K562 (cell line): ENCODE results near the gene PPT1. TPM values are rescaled to one million over a fixed set of nuclear protein-coding genes. Genes with fewer than 3 reads are reported as not detected.

Source experiments
- ETV5 ChIP-seq: sonication (generic); formaldehyde crosslinking; IDR thresholded peaks from 2 replicates; pipeline ENCODE4 v1.4.0; 2020; ENCODE audit warnings: low read depth, mild to moderate bottlenecking, missing genetic modification reagents
- FOXA3 ChIP-seq, 2 experiments: fragments of 450-650 bp in 1 of 2; sonication (generic) in 1 of 2; formaldehyde crosslinking; IDR thresholded peaks in 1 of 2; conservative IDR thresholded peaks in 1 of 2; 2 replicates each; pipeline versions ENCODE4 v1.4.0 to v1.8.0; 2020 to 2022; ENCODE audit warnings: mild to moderate bottlenecking in 2 of 2, missing genetic modification reagents in 1 of 2
- IRF9 ChIP-seq: fragments of 450-650 bp; IDR thresholded peaks from 2 replicates; pipeline ENCODE4 v1.6.1; 2016; ENCODE audit warnings: missing biosample characterization, missing genetic modification characterization
- MBD1 ChIP-seq: fragments of 250-450 bp; sonication (Bioruptor Pico); IDR thresholded peaks from 2 replicates; pipeline ENCODE4 v1.8.0; 2022; ENCODE audit warnings: inconsistent platforms
- MEIS2 ChIP-seq: fragments of 450-650 bp; IDR thresholded peaks from 2 replicates; pipeline ENCODE4 v1.6.1; 2014; ENCODE audit warnings: mild to moderate bottlenecking; ENCODE audit not compliant: partially characterized antibody
- MITF ChIP-seq: IDR thresholded peaks from 2 replicates; pipeline ENCODE4 v1.6.1; 2014; ENCODE audit warnings: antibody characterized with exemption
- RREB1 ChIP-seq: fragments of 250-450 bp; sonication (Bioruptor Pico); IDR thresholded peaks from 2 replicates; pipeline ENCODE4 v1.4.0; 2020
- SMAD4 ChIP-seq: fragments of 250-450 bp; sonication (Bioruptor Pico); conservative IDR thresholded peaks from 2 replicates; pipeline ENCODE4 v1.8.0; 2021; ENCODE audit warnings: inconsistent platforms, mild to moderate bottlenecking, moderate library complexity
- TCF7L2 ChIP-seq: fragments of 150-350 bp; IDR thresholded peaks from 2 replicates; pipeline ENCODE4 v1.6.1; 2016; ENCODE audit warnings: low read depth, mild to moderate bottlenecking, low read length, moderate library complexity
- ZBTB2 ChIP-seq: fragments of 450-650 bp; IDR thresholded peaks from 2 replicates; pipeline ENCODE4 v1.6.1; 2016; ENCODE audit warnings: antibody characterized with exemption
- ZNF124 ChIP-seq: sonication (generic); formaldehyde crosslinking; IDR thresholded peaks from 2 replicates; pipeline ENCODE4 v1.8.1; 2022; ENCODE audit warnings: missing genetic modification reagents
- ZNF140 ChIP-seq: fragments of 250-450 bp; sonication (Bioruptor Pico); IDR thresholded peaks from 2 replicates; pipeline ENCODE4 v1.8.0; 2021; ENCODE audit warnings: moderate library complexity, mild to moderate bottlenecking, inconsistent platforms
- ZNF41 ChIP-seq: fragments of 250-450 bp; sonication (Bioruptor Pico); conservative IDR thresholded peaks from 2 replicates; pipeline ENCODE4 v1.4.0; 2020; ENCODE audit warnings: mild to moderate bottlenecking
- ZNF668 ChIP-seq: fragments of 250-450 bp; sonication (Bioruptor Pico); IDR thresholded peaks from 2 replicates; pipeline ENCODE4 v1.8.0; 2022; ENCODE audit warnings: mild to moderate bottlenecking, inconsistent platforms
- polyA plus RNA-seq, 8 experiments: library from polyadenylated mRNA; depleted of rRNA in 4 of 8; stranded (reverse) in 5 of 8; unstranded in 3 of 8; fragments of >200 nt; fragmentation: Nextera tagmentation in 2 of 8; fragmentation: Illumina TruSeq in 1 of 8; extraction: Ambion mirVana in 2 of 8; extraction: Trizol in 1 of 8; gene quantifications; 2 replicates each; pipeline versions ENCODE4 v1.2.1 to v1.2.3, GENCODE V29; 2011 to 2014; ENCODE audit warnings: inconsistent platforms in 1 of 8, missing spikeins in 1 of 8
- total RNA-seq, 7 experiments: library from RNA; depleted of rRNA in 6 of 7; stranded (reverse); fragments of >200 nt in 6 of 7; fragmentation: Illumina TruSeq in 2 of 7; extraction: Trizol in 2 of 7; gene quantifications; 2 replicates each; pipeline versions ENCODE4 v1.2.1 to v1.2.3, GENCODE V29; 2011 to 2021; ENCODE audit warnings: low replicate concordance in 1 of 7

PPT1 gene
- total and polyA plus RNA-seq, 9 of the 15 experiments (the other 6 are each of a cell fraction or from before 2014, with no cell fraction given): 72.2 to 285 (median 143) TPM

GRCh38 chr1:40039757-40040510 lies 57.1 kb downstream of the PPT1 start (continued):
- TF ChIP-seq ZNF140 (CRISPR knock-in tag) (no peak), IRF9 (tag) (no peak), ETV5 (CRISPR knock-in tag) (peak; percentile 85), MEIS2 (no peak), TCF7L2 (no peak), MBD1 (CRISPR knock-in tag) (no peak), MITF (no peak), ZNF41 (CRISPR knock-in tag) (peak; percentile 59; the same call in 1 of the 2 replicates), ZNF124 (CRISPR knock-in tag) (no peak), RREB1 (CRISPR knock-in tag) (no peak; the same call in 1 of the 2 replicates), ZNF668 (CRISPR knock-in tag) (0 out of 2 replicates have a peak, but pooled peaks have one; percentile 9), ZBTB2 (peak; percentile 69; the same call in 1 of the 2 replicates), SMAD4 (CRISPR knock-in tag) (peak; percentile 70; the same call in 1 of the 2 replicates), FOXA3 (CRISPR knock-in tag; conservative IDR thresholded peaks at IDR 0.05 in 1 of 2, IDR thresholded peaks at IDR 0.05 in 1 of 2) (no peak; a peak in 1 of 4 replicates)
